Nephron (organoid): ENCODE data around the gene PHLPP1.
A peak's percentile ranks its signal among the peaks of the same experiment; 100 is the strongest.

Source experiments
- H3K27ac Mint-ChIP-seq, 3 experiments: 2 replicates each; pipeline ENCODE4 v1.8.0; 2020; ENCODE audit warnings: mixed read lengths in 3 of 3, mild to moderate bottlenecking in 2 of 3, moderate library complexity in 1 of 3
- H3K27me3 Mint-ChIP-seq: 2 replicates; pipeline ENCODE4 v1.8.0; 2021; ENCODE audit warnings: low read depth, mild to moderate bottlenecking, moderate library complexity, mixed read lengths
- H3K36me3 Mint-ChIP-seq: 2 replicates; pipeline ENCODE4 v1.8.0; 2020; ENCODE audit warnings: low read depth, mixed read lengths
- H3K4me1 Mint-ChIP-seq: 2 replicates; pipeline ENCODE4 v1.8.0; 2020; ENCODE audit warnings: mixed read lengths
- H3K4me3 Mint-ChIP-seq, 3 experiments: 2 replicates each; pipeline ENCODE4 v1.8.0; 2020; ENCODE audit warnings: mild to moderate bottlenecking in 3 of 3, mixed read lengths in 3 of 3, moderate library complexity in 2 of 3
- H3K9me3 Mint-ChIP-seq: 2 replicates; pipeline ENCODE4 v1.8.0; 2020; ENCODE audit warnings: mixed read lengths
- TF ChIP-seq, protein P1 (sequence below), 3 experiments: fragments of 200-600 bp; sonication (generic); IDR thresholded peaks; one replicate each; pipeline ENCODE4 v1.5.0; 2021; ENCODE audit warnings: antibody characterized with exemption in 3 of 3; ENCODE audit not compliant: unreplicated experiment in 3 of 3

Gene PHLPP1

GRCh38 chr18:62769216-62769615 lies 53.9 kb downstream of the PHLPP1 start:
- Mint-ChIP-seq H3K4me1 (peaks cover 52% of the 10 kb centered on the region), H3K27me3 (no peaks in the 10 kb centered on the region), H3K36me3 (no peaks in the 10 kb centered on the region), H3K4me3 (no peak overlapping the region), H3K27ac (no peak overlapping the region), H3K9me3 (no peaks in the 10 kb centered on the region)
- TF ChIP-seq, protein P1, sequence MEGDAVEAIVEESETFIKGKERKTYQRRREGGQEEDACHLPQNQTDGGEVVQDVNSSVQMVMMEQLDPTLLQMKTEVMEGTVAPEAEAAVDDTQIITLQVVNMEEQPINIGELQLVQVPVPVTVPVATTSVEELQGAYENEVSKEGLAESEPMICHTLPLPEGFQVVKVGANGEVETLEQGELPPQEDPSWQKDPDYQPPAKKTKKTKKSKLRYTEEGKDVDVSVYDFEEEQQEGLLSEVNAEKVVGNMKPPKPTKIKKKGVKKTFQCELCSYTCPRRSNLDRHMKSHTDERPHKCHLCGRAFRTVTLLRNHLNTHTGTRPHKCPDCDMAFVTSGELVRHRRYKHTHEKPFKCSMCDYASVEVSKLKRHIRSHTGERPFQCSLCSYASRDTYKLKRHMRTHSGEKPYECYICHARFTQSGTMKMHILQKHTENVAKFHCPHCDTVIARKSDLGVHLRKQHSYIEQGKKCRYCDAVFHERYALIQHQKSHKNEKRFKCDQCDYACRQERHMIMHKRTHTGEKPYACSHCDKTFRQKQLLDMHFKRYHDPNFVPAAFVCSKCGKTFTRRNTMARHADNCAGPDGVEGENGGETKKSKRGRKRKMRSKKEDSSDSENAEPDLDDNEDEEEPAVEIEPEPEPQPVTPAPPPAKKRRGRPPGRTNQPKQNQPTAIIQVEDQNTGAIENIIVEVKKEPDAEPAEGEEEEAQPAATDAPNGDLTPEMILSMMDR (IDR thresholded peaks at IDR 0.05; ENCODE audit: unreplicated experiment in 3 of 3), result no peak

DNA sequence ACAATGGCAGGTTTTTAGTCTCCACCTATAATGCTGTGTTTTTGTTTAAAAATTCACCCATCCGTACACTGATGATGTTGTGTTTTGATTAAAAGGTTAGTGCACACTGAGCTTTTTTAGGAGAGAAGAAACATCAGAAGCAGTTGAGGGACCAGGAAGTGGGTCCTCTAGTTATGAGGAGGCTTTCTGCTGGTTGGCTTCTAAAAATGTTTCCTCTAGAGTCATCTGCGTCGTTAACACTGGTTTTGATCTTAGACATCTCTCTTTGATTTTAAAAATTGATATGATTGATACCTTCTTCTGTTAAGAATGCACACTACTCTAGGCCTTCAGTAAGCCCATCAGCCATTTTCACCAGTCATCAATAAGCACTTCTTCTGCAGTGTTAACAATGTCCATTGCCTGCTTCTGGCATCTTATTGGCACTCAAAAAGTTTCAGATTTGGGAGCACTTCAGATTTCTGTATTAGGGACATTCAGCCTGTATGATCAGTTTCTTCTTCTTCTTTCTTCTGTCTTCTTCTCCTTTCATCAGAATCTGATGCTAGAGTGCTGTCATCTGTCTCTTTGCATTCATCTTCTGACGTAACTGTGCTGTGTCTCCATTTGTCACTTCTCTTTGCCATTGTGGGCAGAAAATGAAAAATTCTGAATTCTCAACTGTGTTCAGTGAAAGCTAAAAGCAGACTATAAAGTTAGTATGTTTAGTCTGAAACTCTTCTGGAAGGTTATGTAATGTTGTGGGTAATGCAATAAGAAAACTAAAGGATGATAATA lies 56.3 kb downstream of the PHLPP1 start:
- no peaks in the 10 kb centered on the region for H3K9me3 Mint-ChIP-seq
- H3K27me3 Mint-ChIP-seq, result no peaks in the 10 kb centered on the region
- H3K27ac Mint-ChIP-seq, result no peak overlapping the region
- no peak overlapping the region for H3K4me3 Mint-ChIP-seq
- peaks cover 35% of the 10 kb centered on the region for H3K4me1 Mint-ChIP-seq
- TF ChIP-seq, protein P1 (IDR thresholded peaks at IDR 0.05; ENCODE audit: unreplicated experiment in 3 of 3), result no peak
- H3K36me3 Mint-ChIP-seq, result no peaks in the 10 kb centered on the region

GRCh38 chr18:62772860-62773584 lies 57.7 kb downstream of the PHLPP1 start:
- H3K4me1 Mint-ChIP-seq, result peaks cover 23% of the 10 kb centered on the region
- TF ChIP-seq, protein P1 (IDR thresholded peaks at IDR 0.05; ENCODE audit: unreplicated experiment in 3 of 3), result no peak
- H3K9me3 Mint-ChIP-seq, result no peaks in the 10 kb centered on the region
- H3K4me3 Mint-ChIP-seq, result no peak overlapping the region
- no peaks in the 10 kb centered on the region for H3K27me3 Mint-ChIP-seq
- H3K36me3 Mint-ChIP-seq, result no peaks in the 10 kb centered on the region
- H3K27ac Mint-ChIP-seq, result peak overlapping the region in 2 of 3 experiments; percentile 22 to 75

GRCh38 chr18:62773691-62774090 lies 58.4 kb downstream of the PHLPP1 start:
- H3K9me3 Mint-ChIP-seq, result no peaks in the 10 kb centered on the region
- H3K27ac Mint-ChIP-seq, result no peak overlapping the region
- no peaks in the 10 kb centered on the region for H3K36me3 Mint-ChIP-seq
- no peaks in the 10 kb centered on the region for H3K27me3 Mint-ChIP-seq
- no peak overlapping the region for H3K4me3 Mint-ChIP-seq
- TF ChIP-seq, protein P1 (IDR thresholded peaks at IDR 0.05; ENCODE audit: unreplicated experiment in 3 of 3), result no peak
- H3K4me1 Mint-ChIP-seq, result peaks cover 16% of the 10 kb centered on the region

GRCh38 chr18:62776024-62776570 lies 60.8 kb downstream of the PHLPP1 start:
- TF ChIP-seq, protein P1 (IDR thresholded peaks at IDR 0.05; ENCODE audit: unreplicated experiment in 3 of 3), result no peak
- no peak overlapping the region for H3K27ac Mint-ChIP-seq
- H3K36me3 Mint-ChIP-seq, result no peaks in the 10 kb centered on the region
- H3K9me3 Mint-ChIP-seq, result no peaks in the 10 kb centered on the region
- no peak overlapping the region for H3K4me3 Mint-ChIP-seq
- H3K27me3 Mint-ChIP-seq, result no peaks in the 10 kb centered on the region
- H3K4me1 Mint-ChIP-seq, result peaks cover 16% of the 10 kb centered on the region
